NCI-H526 treated with DMSO at 0.1 percent for 48 hours (cell line): Measurements from ENCODE around the gene MAD1L1.

ENCODE experiments used
- DNase-seq: peaks from one replicate; lab custom pipeline; 2025; lab: John Stamatoyannopoulos, UW

The MAD1L1 gene

GRCh38 chr7:2116989-2117591 is 115.7 kb downstream of the MAD1L1 start:
- DNase-seq, result no peak

DNA sequence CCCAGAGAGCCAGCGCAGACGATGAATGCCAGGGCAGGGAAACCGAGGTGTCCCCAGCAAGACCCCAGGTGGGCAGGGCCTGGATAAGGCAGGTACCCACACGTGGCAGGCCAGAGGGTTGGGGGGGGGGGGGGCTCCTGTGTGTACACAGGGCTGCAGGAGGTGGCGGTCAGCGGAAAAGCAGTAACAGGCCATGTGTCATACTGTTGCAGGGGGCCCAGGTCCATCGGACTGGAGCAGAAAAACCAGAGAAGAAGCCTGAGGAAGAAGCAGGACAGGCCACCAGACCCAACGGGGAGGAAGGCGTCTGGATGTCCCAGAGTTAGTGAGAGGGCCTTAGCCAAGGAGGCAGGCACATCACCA is 116.3 kb downstream of the MAD1L1 start:
- DNase-seq, result no peak

- DNase-seq, result no peak
These were observed 116.8 kb downstream of the MAD1L1 start for GRCh38 chr7:2115760-2116447.

DNA sequence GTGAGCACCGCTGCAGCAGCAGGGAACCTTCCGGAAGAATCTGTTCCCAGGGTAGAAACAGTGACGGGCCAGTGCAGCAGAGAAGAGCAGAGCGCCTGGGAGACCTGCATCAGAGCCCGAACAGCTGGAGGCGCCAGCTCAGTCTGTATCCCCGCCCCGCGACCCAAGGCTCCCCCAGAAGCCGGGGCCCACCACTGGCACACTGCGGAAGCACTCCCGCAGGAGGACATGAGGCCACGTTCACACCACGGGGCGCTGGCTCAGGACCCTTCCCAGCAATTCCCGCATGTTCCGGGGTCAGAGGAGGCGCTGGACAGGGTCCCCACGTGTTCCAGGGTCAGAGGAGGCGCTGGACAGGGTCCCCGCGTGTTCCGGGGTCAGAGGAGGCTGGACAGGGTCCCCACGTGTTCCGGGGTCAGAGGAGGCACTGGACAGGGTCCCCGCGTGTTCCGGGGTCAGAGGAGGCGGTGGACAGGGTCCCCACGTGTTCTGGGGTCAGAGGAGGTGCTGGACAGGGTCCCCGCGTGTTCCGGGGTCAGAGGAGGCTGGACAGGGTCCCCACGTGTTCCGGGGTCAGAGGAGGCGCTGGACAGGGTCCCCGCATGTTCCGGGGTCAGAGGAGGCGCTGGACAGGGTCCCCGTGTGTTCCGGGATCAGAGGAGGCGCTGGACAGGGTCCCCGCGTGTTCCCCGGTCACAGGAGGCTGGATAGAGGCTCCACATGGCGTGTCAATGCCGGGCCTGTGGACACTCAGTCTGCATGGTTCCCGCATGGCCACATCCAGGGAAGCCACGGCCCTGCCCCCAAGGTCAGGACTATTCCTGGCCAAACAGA is 117.6 kb downstream of the MAD1L1 start:
- DNase-seq, result no peak

DNA sequence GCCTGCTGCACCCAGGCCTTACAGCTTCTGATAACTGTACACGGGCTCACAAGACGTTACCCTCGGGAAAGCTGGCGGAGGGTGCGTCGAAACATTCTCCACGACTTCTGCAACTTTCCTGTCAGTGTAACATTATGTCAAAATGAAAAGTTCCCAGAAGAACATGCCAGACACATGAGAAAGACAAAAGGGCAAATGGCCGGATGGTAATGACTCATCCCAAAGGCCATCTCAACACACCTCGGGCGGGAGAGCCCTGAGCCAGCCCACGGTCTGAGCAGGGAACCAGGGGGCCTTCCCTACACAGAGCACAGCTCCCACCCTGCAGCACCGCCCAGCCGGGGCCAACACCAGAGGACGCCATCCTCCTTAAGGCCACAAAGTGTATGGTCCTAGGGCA is 118.7 kb downstream of the MAD1L1 start:
- DNase-seq, result no peak

GRCh38 chr7:2112261-2113198 is 120.2 kb downstream of the MAD1L1 start:
- no peak for DNase-seq

GRCh38 chr7:2111568-2111967 is 121.2 kb downstream of the MAD1L1 start:
- no peak for DNase-seq

GRCh38 chr7:2110610-2111396 is 121.9 kb downstream of the MAD1L1 start:
- no peak for DNase-seq

DNA sequence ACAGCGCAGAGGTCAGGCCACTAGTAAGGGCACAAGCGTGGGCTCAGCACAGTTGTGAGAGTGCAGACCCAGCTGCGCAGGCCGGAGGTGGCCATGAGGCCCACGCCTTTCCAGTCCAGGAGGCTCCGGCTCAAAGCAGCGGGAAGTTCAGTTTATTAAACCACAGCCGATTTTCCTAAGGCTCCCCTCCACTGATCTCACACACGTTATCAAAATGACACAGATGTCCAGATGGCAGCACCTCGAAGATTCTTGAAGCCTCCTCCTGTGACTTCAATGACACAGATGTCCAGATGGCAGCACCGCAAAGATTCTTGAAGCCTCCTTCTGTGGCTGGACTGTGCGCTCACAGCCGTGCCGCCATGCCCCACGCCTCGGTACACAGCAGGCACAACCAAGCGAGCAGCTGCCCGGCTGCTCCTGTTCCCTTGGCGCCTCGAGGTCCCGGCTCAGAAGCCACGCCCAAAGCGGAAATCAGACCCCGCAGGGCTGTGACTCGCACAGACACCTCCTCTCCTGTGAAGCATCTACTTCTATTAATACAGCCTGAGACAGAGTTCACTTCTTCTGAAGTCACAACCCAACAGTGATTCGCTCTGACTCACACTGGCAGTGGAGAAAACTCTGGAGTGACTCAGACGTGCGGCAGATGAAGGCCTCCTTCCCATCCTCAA is 122.7 kb downstream of the MAD1L1 start:
- DNase-seq, result peak; percentile 67

DNA sequence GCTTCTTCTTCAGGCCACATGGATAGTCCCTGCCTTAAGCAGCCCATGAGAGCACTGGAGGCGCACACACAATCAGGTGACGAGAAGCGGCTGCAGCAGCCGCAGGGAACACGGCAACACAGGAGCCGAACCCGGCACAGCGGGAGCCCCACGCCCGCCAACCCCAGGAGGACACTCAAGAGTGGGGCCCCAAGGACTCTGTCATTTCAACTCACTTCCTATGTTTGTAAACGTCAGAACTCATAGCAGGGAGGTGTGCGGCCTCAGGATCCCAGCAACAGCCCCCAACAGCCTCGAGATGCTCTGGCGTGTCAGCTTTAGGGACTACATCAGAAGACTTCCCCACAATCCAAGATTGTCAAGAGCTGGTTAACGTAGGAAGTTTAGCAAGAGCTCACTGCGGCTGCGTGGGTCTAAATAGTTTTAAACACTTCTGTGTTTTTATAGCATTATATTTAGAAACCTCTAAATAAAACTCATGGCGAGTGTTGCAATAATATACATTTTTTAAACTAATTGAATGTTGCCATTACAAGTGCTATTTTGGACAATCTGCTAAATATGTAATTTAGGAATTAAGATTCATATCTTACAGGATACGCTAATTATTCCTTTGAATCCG is 123.4 kb downstream of the MAD1L1 start:
- no peak for DNase-seq

DNA sequence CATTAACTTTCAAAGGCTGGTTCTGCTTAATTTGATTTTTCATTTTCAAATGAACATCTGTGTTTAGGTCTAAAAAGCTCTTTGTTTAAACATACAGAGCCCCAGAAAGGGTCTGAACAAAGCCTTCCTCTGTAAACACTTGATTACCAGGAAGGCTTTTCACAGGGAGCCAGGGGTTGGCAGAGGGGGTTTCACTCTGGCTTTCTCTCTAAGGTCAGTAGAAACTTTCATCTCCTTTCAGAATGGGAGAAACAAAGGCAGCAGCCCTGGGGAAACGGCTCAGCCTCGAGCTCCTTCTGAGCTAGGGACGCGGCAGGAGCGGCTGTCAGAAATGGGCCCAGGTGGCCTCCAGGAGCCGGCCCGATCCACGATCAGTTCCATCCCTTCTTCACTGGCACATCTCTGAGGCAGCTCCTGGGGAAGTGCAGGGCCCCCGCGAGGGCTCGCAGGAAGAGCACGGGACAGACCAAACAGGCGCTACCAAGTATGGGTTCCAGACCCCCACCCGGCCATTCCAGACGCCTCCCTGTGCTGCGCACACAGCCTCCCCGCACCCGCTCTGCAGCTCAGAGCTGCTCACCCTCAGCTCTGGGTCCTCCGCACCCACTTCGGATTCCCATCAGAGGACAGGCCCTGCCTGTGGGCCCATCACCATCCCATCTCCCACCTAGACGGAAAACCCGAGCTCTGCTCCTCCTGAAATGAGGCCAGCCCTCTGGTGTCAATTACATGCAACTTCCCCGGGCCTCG is 124.1 kb downstream of the MAD1L1 start:
- peak; percentile 55 for DNase-seq

DNA sequence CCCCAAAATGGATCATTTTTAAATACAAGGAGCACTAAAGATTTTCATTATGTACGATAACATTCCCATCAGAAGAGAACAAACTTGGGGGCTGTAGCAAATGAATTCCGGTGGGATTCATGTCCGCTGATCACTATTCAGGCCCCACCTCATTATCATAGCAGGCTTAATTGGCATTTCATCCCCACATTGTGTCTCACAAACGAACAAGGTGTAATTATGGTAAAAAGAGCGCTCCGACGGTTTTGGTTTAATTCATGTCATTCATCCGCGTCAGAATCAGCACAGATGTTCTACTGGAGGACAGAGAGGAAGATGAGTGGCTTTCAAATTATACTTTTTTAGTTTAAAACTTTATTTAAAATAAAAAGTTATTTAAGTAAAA is 124.7 kb downstream of the MAD1L1 start:
- no peak for DNase-seq

- DNase-seq, result no peak
These were observed 125.2 kb downstream of the MAD1L1 start for GRCh38 chr7:2107386-2108070.

GRCh38 chr7:2106924-2107323 is 125.8 kb downstream of the MAD1L1 start:
- peak; percentile 6 for DNase-seq

DNA sequence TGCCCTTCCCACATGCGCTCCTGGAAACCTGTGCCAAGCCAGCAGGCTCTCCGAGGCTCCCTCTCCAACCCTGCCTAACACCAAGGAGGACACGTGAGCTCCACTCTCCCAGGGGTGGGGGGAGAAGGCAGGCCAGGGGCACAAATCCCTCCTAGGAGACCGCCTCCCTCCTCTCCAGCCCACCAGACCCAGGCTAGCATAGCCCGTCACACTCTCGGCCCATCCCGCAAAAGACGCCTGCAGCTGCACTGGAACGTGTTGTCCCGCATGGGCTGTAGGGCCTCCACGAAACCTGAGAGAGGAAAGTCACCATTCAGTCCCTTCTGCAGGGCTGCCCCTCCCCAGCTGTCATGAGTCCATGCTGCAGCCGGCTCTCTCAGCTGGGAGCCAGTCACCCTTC is 126.3 kb downstream of the MAD1L1 start:
- no peak for DNase-seq

GRCh38 chr7:2105917-2106316 is 126.8 kb downstream of the MAD1L1 start:
- no peak for DNase-seq

GRCh38 chr7:2105280-2105679 is 127.5 kb downstream of the MAD1L1 start:
- DNase-seq, result no peak

DNA sequence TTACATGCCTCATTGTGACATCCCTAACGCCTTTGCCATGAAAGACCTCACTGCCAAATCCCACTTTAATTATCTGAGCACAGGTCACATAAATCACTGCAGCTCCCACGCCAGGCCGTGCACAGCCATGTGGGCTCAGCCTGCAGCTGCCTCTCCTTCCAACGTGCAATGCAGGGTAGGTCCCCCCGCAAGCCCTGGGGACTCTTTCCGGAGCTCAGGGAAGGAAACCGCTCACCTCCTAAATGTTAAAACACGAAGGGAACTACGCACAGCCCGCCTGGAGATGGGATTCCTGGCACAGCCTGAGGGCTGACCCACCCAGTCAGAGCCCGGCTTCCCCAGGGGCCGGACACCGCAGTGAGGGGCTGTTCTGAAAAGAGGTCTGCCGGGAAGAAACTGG is 128.0 kb downstream of the MAD1L1 start:
- DNase-seq, result no peak
